Uterine smooth muscle cell (primary cell): ENCODE measurements around the gene CDK4. TPM values are rescaled to one million over a fixed set of nuclear protein-coding genes. Genes with fewer than 3 reads are reported as not detected.

Source experiments
- total RNA-seq: library from RNA; depleted of rRNA; stranded (reverse); fragments of >200 nt; gene quantifications from 2 replicates; pipeline ENCODE4 v1.2.3, GENCODE V29; 2014

The CDK4 gene
- 177 and 190 TPM in 2 replicates for total RNA-seq

DNA sequence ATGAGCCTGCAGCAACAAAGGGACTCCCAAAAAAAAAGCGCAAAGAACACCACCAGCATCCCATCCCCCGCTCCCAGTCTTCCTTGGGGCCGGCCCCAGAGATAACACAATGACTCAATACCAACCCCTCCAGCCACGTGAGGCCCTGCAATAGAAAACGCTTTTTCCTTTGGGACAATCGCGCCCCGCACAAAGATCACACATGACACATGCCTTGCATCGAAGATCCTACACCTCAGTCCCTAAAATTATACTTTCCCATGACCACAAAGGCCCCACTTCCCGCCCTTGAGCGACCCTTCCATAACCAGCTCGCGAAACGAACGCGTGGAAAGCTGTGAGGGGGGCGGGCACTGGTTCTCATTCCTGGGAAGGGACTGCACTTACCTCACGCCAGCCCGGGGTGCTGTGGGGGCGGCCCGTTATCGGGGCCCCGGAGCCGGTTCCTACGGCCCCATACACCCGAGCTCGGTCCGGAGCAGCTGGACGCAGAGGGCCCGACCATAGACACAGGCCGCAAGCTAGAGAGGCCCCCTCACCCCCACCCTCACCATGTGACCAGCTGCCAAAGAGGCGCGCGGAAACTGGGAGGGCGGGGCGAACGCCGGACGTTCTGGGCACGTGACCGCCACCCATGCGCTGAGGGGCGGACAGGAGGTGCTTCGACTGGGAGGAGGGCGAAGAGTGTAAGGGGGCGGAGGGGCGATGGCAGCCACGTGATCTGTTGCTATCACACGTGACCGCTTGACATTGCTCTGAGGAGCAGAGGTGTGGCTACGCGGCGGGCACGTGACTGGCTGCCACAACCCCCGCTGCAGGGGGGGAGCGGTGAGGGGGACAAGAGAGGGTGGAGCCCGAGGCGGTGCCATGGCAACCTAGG lies at the start of gene CDK4:
Gene CDK4, minus strand, starts transcription at position 523 of the 880 bp plus-strand sequence. CDS start 593 bp downstream, outside the sequence.

DNA sequence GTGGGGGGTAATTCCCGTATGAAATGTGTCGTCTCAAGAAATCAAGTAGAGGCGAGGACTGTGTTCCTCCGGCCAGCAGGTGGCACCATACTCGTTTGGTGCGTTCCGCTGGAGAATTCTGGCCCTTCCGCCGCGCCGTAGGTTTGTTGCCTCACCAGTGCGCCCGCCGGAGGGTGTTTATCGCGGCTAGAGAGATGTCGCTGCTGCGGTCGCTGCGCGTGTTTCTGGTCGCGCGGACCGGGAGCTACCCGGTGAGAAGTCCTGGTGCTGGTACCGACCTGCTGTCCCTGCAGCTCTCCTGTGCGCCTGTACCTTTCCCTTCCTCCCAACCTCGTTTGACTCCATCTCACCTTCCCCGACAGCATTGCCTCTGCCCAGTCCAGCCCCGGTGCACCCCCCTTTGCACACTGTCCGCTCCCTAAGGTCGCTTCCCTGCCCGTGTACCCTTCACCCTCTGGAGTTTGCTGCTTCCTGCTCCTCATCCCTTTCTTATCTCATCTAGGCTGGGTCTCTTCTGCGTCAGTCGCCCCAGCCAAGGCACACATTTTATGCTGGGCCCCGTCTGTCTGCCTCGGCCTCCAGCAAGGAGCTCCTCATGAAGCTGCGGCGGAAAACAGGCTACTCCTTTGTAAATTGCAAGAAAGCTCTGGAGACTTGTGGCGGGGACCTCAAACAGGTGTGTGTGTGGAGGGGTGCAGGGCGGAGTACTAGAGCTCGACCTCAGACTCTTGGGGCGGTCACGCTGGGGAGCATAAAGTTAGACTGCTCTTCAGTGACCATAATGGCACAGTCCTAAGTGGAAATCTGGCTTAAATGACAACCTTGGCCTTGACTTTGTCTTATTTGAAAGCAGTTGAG lies 30.7 kb upstream of the CDK4 start, which contains the start of gene TSFM:
Gene TSFM, plus strand, starts transcription at position 180 of the 858 bp plus-strand sequence. Its CDS starts 15 bp downstream, at position 195.

GRCh38 chr12:57772429-57773322 lies 20.6 kb upstream of the CDK4 start, which contains the start of gene EEF1AKMT3:
EEF1AKMT3 (plus strand) TSS chr12:57772614; CDS start chr12:57772725, 111 bp downstream.

DNA sequence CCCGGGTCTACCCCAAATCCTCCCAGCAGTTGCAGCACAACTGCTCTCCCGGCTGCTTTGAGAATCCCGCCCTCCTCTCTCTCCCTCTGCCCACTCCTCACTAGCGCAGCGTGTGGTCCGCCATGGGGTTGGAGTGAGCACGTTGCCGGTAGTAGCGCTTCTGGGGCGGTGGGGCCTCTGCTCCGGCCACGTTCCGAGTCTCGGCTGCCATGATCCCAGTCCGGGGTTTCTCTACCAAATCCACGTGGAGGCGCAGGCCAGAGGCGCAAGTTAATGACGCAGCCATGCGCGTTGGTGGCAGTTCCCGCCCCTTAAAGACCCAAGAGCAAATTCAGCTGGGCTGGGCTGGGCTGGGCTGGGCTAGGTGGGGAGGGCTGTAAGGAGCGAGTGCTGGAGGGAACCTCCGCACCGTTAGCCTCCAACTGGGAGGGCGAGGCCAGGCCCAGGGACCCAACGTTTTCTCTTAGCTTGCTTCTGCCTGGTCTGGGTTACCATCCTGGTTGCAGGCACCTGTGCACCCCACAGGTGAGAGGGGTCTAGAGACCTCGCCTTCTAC lies 19.8 kb upstream of the CDK4 start, which contains the start of gene METTL1:
Gene METTL1, minus strand, starts transcription at position 233 of the 556 bp plus-strand sequence. Its CDS starts 22 bp downstream, at position 211.

GRCh38 chr12:57766464-57767304 lies 14.6 kb upstream of the CDK4 start, which contains the start of gene CYP27B1:
CYP27B1 (minus strand) TSS chr12:57767078; CDS start chr12:57767041, 37 bp downstream.

DNA sequence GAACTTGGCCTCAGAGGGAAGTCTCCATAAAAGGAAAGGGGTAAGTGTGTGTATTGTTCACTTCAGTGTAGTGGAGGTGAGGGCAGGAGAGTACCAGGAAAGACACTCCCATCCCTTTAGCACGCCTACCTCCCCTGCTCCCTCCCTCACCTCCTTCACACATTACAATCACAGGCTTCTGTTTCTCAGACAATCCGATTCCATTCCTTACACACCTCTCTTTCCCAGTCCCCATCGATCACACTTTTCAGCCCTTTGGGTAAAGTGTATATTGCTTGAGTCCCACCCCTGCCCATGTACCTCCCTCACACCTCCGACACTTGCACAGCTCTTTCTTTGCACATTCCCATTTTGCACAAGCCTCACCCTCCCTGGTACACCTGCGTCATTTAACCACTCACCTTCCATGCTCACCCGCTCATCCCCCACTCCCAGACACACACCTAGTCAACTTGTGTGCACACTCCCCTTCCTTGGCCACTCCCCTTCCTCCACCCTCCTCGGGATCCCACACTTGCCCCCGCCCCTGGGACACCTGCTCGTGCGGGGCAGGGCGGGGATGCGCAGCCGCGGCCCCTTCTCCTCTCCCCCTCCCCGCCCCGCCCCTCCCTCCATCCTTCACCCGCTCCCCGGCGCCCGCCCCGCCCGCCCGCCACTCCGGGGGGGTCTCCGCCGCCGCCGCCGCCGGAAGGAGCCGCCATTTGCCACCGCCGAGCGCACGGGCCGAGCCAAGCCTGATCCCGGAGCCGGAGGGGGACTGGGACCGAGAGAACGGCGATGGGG lies 2.5 kb upstream of the CDK4 start, which contains the start of gene MARCHF9:
Gene MARCHF9, plus strand, starts transcription at position 693 of the 783 bp plus-strand sequence. CDS start 426 bp downstream, outside the sequence.

DNA sequence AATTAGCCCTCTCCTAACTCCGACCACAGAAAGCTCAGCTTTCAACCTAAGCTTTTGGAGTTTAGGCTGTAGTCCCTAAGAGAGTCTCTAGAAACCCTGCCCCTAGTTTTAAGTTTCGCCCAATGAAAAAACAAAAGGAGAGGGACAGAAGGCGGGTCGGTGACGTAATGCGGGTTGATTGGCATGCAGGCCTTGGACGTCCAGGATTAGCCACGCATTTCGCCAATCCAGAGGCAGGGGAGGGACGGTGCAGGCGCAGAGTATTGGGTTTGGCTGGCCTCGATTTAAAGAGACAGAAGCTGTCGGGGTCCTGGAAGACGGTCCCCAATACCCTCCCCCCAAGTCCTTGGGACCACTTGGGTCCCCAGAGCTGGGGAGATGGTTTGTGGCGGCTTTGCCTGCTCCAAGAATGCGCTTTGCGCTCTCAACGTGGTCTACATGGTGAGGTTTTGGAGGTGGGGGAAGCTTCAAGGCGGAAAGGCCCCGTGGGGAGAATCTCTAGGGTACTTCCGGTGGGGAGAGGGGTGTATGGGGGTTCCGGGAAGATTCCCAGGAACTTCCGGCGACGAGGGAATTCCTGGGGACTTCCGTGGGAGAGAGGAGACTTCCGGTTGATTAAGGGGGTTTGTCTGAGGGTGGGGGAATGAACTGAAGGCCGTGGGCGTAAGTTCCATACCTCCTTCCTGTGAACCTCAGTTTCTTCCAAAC lies 7.2 kb downstream of the CDK4 start, which contains the start of gene TSPAN31:
Gene TSPAN31, plus strand, starts transcription at position 263 of the 708 bp plus-strand sequence. Its CDS starts 116 bp downstream, at position 379.

DNA sequence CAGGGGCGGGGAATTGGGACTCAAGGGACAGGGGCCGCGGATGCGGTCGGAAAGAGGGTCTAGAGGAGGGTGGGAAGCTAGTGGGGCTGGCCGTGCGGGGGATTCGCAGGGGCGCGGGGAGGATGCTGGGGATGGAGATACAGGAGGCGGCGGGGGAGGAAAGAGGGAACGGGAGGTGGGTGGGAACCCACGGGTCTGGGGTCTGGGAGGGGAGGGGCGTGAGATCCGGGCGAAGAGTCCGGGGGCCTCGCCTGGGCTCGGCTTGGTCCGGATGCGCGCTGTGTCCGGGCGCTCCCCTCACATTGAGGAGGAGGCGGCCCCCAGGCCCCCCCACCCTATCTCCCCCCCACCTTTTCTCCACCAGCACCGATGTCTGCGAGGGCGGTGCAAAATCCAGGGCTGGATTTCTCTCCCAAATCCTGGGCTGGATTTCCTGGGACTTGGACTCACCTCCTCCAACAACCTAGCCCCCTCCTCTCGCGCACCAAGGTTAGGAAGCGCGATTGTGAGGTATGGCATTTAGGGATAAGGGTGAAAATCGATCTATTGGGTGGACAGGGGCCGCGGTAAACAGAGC lies 13.4 kb downstream of the CDK4 start, which contains the start of gene AGAP2:
Gene AGAP2, minus strand, starts transcription at position 82 of the 577 bp plus-strand sequence. CDS start 496 bp downstream, outside the sequence.

Other genes starting within 250 kb of the CDK4 start
- gene DDIT3, start 231.8 kb downstream of the CDK4 start, total RNA-seq = 136 and 444 TPM in 2 replicates
- gene MBD6, start 229.5 kb downstream of the CDK4 start, total RNA-seq = 4.9 and 8.1 TPM in 2 replicates
- 80.7 and 106 TPM in 2 replicates for gene DCTN2, start 205.1 kb downstream of the CDK4 start, total RNA-seq
- gene KIF5A, start 202.3 kb downstream of the CDK4 start, total RNA-seq = 0.44 and 0.50 TPM in 2 replicates
- gene PIP4K2C, start 161.1 kb downstream of the CDK4 start, total RNA-seq = 13.6 and 16.5 TPM in 2 replicates
- gene DTX3, start 147.5 kb downstream of the CDK4 start, total RNA-seq = 15.6 and 23.1 TPM in 2 replicates
- 17.9 and 27.1 TPM in 2 replicates for gene ARHGEF25, start 140.9 kb downstream of the CDK4 start, total RNA-seq
- gene B4GALNT1, start 119.1 kb downstream of the CDK4 start, total RNA-seq = 3.4 and 4.0 TPM in 2 replicates
- 276 and 299 TPM in 2 replicates for gene OS9, start 58.2 kb downstream of the CDK4 start, total RNA-seq
- 0.33 and 0.87 TPM in 2 replicates for gene AGAP2, start 13.6 kb downstream of the CDK4 start, total RNA-seq
- gene TSPAN31, start 7.3 kb downstream of the CDK4 start, total RNA-seq = 56.9 and 94.5 TPM in 2 replicates
- gene MARCHF9, start 2.8 kb upstream of the CDK4 start, total RNA-seq = 3.0 and 3.9 TPM in 2 replicates
- under 0.01 and 0.55 TPM in 2 replicates for gene CYP27B1, start 14.8 kb upstream of the CDK4 start, total RNA-seq
- gene METTL1, start 19.8 kb upstream of the CDK4 start, total RNA-seq = 5.2 and 7.4 TPM in 2 replicates
- gene EEF1AKMT3, start 20.3 kb upstream of the CDK4 start, total RNA-seq = 3.8 and 8.1 TPM in 2 replicates
- gene TSFM, start 30.5 kb upstream of the CDK4 start, total RNA-seq = 17.6 and 21.1 TPM in 2 replicates
- 0.89 and 2.2 TPM in 2 replicates for gene AVIL, start 66.4 kb upstream of the CDK4 start, total RNA-seq
- gene CTDSP2, start 94.4 kb upstream of the CDK4 start, total RNA-seq = 56.1 and 70.4 TPM in 2 replicates
- 16.4 and 16.5 TPM in 2 replicates for gene ATP23, start 189.3 kb upstream of the CDK4 start, total RNA-seq